Esophagus muscularis mucosa (tissue), 4 donors: ENCODE results near the gene GNA14.

Experiments used
- CTCF ChIP-seq, 3 experiments: fragments of 200-600 bp in 2 of 3; fragments of 450-650 bp in 1 of 3; sonication (generic) in 2 of 3; IDR thresholded peaks; one replicate each; pipeline ENCODE4 v1.5.1; 2017 to 2019; ENCODE audit warnings: antibody characterized with exemption in 3 of 3, mild to moderate bottlenecking in 2 of 3, moderate library complexity in 1 of 3
- EP300 ChIP-seq: sonication (generic); formaldehyde crosslinking; IDR thresholded peaks from one replicate; pipeline ENCODE4 v1.6.1; 2017; ENCODE audit warnings: antibody characterized with exemption
- POLR2A ChIP-seq: fragments of 450-650 bp; IDR thresholded peaks from one replicate; pipeline ENCODE4 v1.6.1; 2017; ENCODE audit warnings: antibody characterized with exemption, moderate library complexity, mild to moderate bottlenecking, low read depth
- POLR2AphosphoS5 ChIP-seq, 2 donors: sonication (generic); formaldehyde crosslinking; IDR thresholded peaks; one replicate each; pipeline ENCODE4 v1.6.1; 2017; ENCODE audit warnings: antibody characterized with exemption in 2 of 2

DNA sequence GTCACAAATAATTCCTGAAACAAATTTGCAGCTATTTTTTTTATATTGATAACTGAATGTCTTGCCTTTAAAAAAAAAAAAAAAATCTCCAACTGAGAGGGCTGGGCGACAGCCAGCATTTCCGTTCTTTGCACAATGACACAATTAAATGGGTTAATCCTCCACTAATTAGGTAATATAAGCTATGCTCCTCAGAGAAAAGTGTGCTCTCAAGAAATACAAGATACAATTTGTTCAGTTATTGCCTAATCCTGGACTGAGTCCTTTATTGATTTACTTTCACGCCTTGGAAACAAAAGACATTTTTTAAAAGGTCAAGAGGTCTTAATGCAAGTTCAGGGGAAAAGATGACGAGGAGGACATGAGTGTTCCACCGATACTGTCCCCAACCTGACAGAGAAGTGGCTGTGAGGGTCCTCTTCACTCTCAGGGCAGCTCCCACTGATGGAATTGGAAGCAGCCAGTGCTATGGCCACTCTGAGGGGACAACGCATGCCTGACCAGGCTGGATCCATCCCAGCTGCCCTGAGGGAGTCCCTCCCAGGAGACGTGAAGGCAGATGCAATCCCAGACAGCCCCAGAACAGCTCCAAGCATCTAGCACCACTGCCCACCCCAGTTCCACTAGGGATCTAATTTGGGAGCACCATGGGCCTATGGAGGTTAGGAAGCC, 220.7 kb downstream of the GNA14 start:
- TF ChIP-seq CTCF (IDR thresholded peaks at IDR 0.05) (no peak), POLR2A (no peak), POLR2AphosphoS5 (IDR thresholded peaks at IDR 0.05) (no peak), EP300 (no peak)
